Smooth muscle cell (in vitro differentiated cells): ENCODE results near the gene SRP14. TPM values are rescaled to one million over a fixed set of nuclear protein-coding genes. Genes with fewer than 3 reads are reported as not detected.
"Not testable (repeated sequence)": the region's sequence is repeated elsewhere in the genome, so short reads cannot be mapped to it uniquely, and the experiment has no call there.

Source experiments
- DNase-seq: peaks from one replicate; lab custom pipeline; 2025; ENCODE audit not compliant: unreplicated experiment; lab: John Stamatoyannopoulos, UW
- H2AFZ ChIP-seq: fragments of 200-600 bp; sonication (generic); 2 replicates; pipeline ENCODE4 v1.6.0; 2016; ENCODE audit warnings: antibody characterized with exemption, low read depth, mild to moderate bottlenecking
- H3F3A ChIP-seq: fragments of 200-600 bp; sonication (generic); 2 replicates; pipeline ENCODE4 v1.6.0; 2017; ENCODE audit warnings: antibody characterized with exemption, low read depth
- H3K27ac ChIP-seq: fragments of 200-600 bp; sonication (generic); 2 replicates; pipeline ENCODE4 v1.5.1; 2016; ENCODE audit warnings: low read depth, mild to moderate bottlenecking
- H3K27me3 ChIP-seq: fragments of 200-600 bp; sonication (generic); 2 replicates; pipeline ENCODE4 v1.6.1; 2016; ENCODE audit warnings: low read depth, mild to moderate bottlenecking
- H3K36me3 ChIP-seq: fragments of 200-600 bp; sonication (generic); 2 replicates; pipeline ENCODE4 v1.5.1; 2016; ENCODE audit warnings: low read depth
- H3K4me1 ChIP-seq: fragments of 200-600 bp; sonication (generic); 2 replicates; pipeline ENCODE4 v1.5.1; 2016; ENCODE audit warnings: low read depth
- H3K4me2 ChIP-seq: fragments of 200-600 bp; sonication (generic); 2 replicates; pipeline ENCODE4 v1.6.0; 2016; ENCODE audit warnings: mild to moderate bottlenecking
- H3K4me3 ChIP-seq: fragments of 200-600 bp; sonication (generic); 2 replicates; pipeline ENCODE4 v1.5.1; 2016; ENCODE audit warnings: mild to moderate bottlenecking
- H3K79me2 ChIP-seq: fragments of 200-600 bp; sonication (generic); 2 replicates; pipeline ENCODE4 v1.6.0; 2016; ENCODE audit warnings: low read depth, mild to moderate bottlenecking
- H3K9ac ChIP-seq: fragments of 200-600 bp; sonication (generic); 2 replicates; pipeline ENCODE4 v1.6.0; 2016; ENCODE audit warnings: low read depth
- H3K9me3 ChIP-seq: fragments of 200-600 bp; sonication (generic); replicated peaks from 2 replicates; pipeline ENCODE4 v1.5.1; 2016; ENCODE audit warnings: low read depth
- H4K20me1 ChIP-seq: fragments of 200-600 bp; sonication (generic); 2 replicates; pipeline ENCODE4 v1.6.0; 2016; ENCODE audit warnings: low read depth
- CTCF ChIP-seq: fragments of 200-600 bp; sonication (generic); IDR thresholded peaks from 2 replicates; pipeline ENCODE4 v1.5.1; 2017; ENCODE audit warnings: borderline replicate concordance, mild to moderate bottlenecking, antibody characterized with exemption; ENCODE audit not compliant: insufficient read depth, poor library complexity, severe bottlenecking
- WGBS: methylation state at CpG from one replicate; pipeline ENCODE4 v1.1.7; 2016; ENCODE audit warnings: low lambda C conversion rate; 5-methylcytosine and 5-hydroxymethylcytosine counted together
- polyA plus RNA-seq: library from polyadenylated mRNA; unstranded; fragments of >200 nt; fragmentation: Nextera tagmentation; extraction: Ambion mirVana; gene quantifications from 2 replicates; pipeline ENCODE4 v1.2.1, GENCODE V29; 2016
- total RNA-seq: library from RNA; depleted of rRNA; stranded (reverse); fragments of >200 nt; gene quantifications from 2 replicates; pipeline ENCODE4 v1.2.3, GENCODE V29; 2014

Gene SRP14
- total and polyA plus RNA-seq, 2 experiments from 2014 or later, result 307 to 726 TPM

DNA sequence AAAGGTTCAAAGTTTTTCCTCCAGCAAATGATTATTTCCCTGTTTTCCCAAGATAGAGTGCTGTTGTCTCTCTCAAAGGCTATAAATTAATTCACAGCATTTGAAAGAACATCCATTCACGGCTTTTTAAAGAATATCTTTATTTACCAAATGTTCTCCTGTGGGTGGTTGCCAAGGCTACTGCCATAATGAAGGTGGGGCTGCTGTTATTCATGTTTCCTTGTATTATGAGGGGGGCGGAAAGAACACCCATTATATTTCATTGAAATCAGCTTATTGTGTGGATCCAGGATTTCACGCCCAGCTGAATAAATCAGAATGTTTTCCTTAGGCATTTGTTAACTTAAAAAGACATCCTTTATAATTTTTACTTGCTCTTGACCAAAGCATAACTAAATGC lies 10.1 kb downstream of the SRP14 start:
- Histone ChIP-seq H3K36me3 (peaks cover 26% of the 10 kb centered on the region), H3K27ac (no peak overlapping the region), H3K9me3 (no peaks in the 10 kb centered on the region), H3K27me3 (no peaks in the 10 kb centered on the region), H3K9ac (no peak overlapping the region), H2AFZ (no peak overlapping the region), H3K4me2 (no peak overlapping the region), H4K20me1 (no peaks in the 10 kb centered on the region), H3K4me3 (no peak overlapping the region), H3K4me1 (no peaks in the 10 kb centered on the region), H3K79me2 (no peaks in the 10 kb centered on the region), H3F3A (peaks cover 7% of the 10 kb centered on the region)
- no peak for TF ChIP-seq CTCF
- 83% methylated on average over 3 of the region's 3 CpGs for WGBS
- DNase-seq, result no peak

- no peaks in the 10 kb centered on the region for H3K4me1 ChIP-seq
- H3K4me2 ChIP-seq, result no peak overlapping the region
- TF ChIP-seq CTCF, result no peak
- H3F3A ChIP-seq, result peaks cover 7% of the 10 kb centered on the region
- no peak overlapping the region for H3K9ac ChIP-seq
- H2AFZ ChIP-seq, result no peak overlapping the region
- no peaks in the 10 kb centered on the region for H3K79me2 ChIP-seq
- peaks cover 29% of the 10 kb centered on the region for H3K36me3 ChIP-seq
- no peak overlapping the region for H3K27ac ChIP-seq
- H4K20me1 ChIP-seq, result no peaks in the 10 kb centered on the region
- no peaks in the 10 kb centered on the region for H3K9me3 ChIP-seq
- no peak overlapping the region for H3K4me3 ChIP-seq
- DNase-seq, result no peak
- WGBS, result 93% methylated on average over 3 of the region's 3 CpGs
- no peaks in the 10 kb centered on the region for H3K27me3 ChIP-seq
Measured at GRCh38 chr15:40028193-40028592, 10.8 kb downstream of the SRP14 start.

DNA sequence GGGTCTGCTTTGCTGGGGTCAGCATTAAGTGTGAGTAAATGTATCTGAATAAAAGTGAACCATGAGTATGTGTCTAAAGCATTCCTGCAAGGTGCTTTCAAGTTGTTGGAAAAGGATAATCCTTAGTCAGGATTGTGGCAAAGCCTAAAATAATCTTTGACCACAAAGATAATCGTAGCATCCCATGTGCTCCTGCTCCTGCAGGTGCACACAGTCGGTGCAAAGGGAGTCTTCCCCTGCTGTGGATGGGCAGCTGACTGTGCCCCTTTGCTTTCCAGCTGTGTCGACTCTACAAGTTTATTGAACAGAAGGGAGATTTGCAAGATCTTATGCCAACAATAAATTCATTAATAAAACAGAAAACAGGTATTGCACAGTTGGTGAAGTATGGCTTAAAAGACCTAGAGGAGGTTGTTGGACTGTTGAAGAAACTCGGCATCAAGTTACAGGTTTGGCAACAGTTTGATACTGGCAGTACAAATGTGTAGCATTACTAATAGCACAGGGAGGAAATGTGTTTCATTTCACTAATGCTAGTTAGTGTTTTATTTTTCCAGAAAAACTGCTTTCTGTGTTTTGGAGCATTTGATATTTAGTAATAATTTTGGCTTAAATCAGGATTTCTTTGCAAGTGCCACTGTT lies 22.6 kb downstream of the SRP14 start:
- Histone ChIP-seq H3K27me3 (no peaks in the 10 kb centered on the region), H3K9me3 (peaks cover 7% of the 10 kb centered on the region), H4K20me1 (no peaks in the 10 kb centered on the region), H3K79me2 (no peaks in the 10 kb centered on the region), H3K4me2 (no peak overlapping the region), H3K4me3 (no peak overlapping the region), H3F3A (no peaks in the 10 kb centered on the region), H3K4me1 (no peaks in the 10 kb centered on the region), H3K36me3 (peaks cover 64% of the 10 kb centered on the region), H3K9ac (no peak overlapping the region), H3K27ac (no peak overlapping the region), H2AFZ (no peak overlapping the region)
- 87% methylated on average over 4 of the region's 4 CpGs for WGBS
- DNase-seq, result no peak
- TF ChIP-seq CTCF, result no peak

GRCh38 chr15:40014390-40014789 lies 24.6 kb downstream of the SRP14 start:
- no peak for DNase-seq
- H4K20me1 ChIP-seq, result no peaks in the 10 kb centered on the region
- no peak overlapping the region for H3K4me2 ChIP-seq
- no peak overlapping the region for H3K27ac ChIP-seq
- peaks cover 7% of the 10 kb centered on the region for H3K9me3 ChIP-seq
- H3K4me3 ChIP-seq, result no peak overlapping the region
- WGBS, result 99% methylated on average over 3 of the region's 3 CpGs
- no peak overlapping the region for H2AFZ ChIP-seq
- no peaks in the 10 kb centered on the region for H3K4me1 ChIP-seq
- H3K36me3 ChIP-seq, result peaks cover 64% of the 10 kb centered on the region
- no peaks in the 10 kb centered on the region for H3K79me2 ChIP-seq
- no peaks in the 10 kb centered on the region for H3F3A ChIP-seq
- TF ChIP-seq CTCF, result no peak
- H3K9ac ChIP-seq, result no peak overlapping the region
- no peaks in the 10 kb centered on the region for H3K27me3 ChIP-seq

- H3K27ac ChIP-seq, H2AFZ ChIP-seq, H4K20me1 ChIP-seq, H3K9me3 ChIP-seq, H3K4me3 ChIP-seq, H3F3A ChIP-seq, H3K9ac ChIP-seq, DNase-seq, H3K4me1 ChIP-seq, H3K4me2 ChIP-seq, H3K79me2 ChIP-seq, H3K27me3 ChIP-seq: not testable (repeated sequence)
- 97% methylated on average over 6 of the region's 6 CpGs for WGBS
- peaks cover 62% of the 10 kb centered on the region for H3K36me3 ChIP-seq
Measured at GRCh38 chr15:40013372-40013771, 25.6 kb downstream of the SRP14 start.
